Liver (tissue), 9 donors: ENCODE results near the gene RIPK1. TPM values are rescaled to one million over a fixed set of nuclear protein-coding genes. Genes with fewer than 3 reads are reported as not detected.

Experiments used
- DNase-seq: peaks from one replicate; pipeline ENCODE4 v3.0.0-alpha.2; 2017; ENCODE audit warnings: low spot score
- H3K27ac ChIP-seq, 2 donors: one replicate each; pipeline ENCODE4 v1.7.0; 2013; ENCODE audit warnings: inconsistent platforms in 2 of 2, low read length in 2 of 2, control low read depth in 1 of 2, low read depth in 1 of 2, mild to moderate bottlenecking in 1 of 2
- H3K27me3 ChIP-seq, 4 donors: one replicate each; pipeline versions ENCODE4 v1.6.1 to v1.7.0; 2013; ENCODE audit warnings: low read length in 3 of 4, inconsistent platforms in 1 of 4, mild to moderate bottlenecking in 1 of 4, moderate library complexity in 1 of 4; ENCODE audit not compliant: control insufficient read depth in 4 of 4, insufficient read depth in 4 of 4
- H3K36me3 ChIP-seq, 4 donors: one replicate each; pipeline versions ENCODE4 v1.6.1 to v1.7.0; 2013; ENCODE audit warnings: low read length in 3 of 4, mild to moderate bottlenecking in 3 of 4, low read depth in 1 of 4, moderate library complexity in 1 of 4; ENCODE audit not compliant: control insufficient read depth in 4 of 4, insufficient read depth in 3 of 4
- H3K4me1 ChIP-seq, 4 donors: one replicate each; pipeline versions ENCODE4 v1.6.1 to v1.7.0; 2013; ENCODE audit warnings: low read length in 3 of 4, mild to moderate bottlenecking in 3 of 4, moderate library complexity in 1 of 4; ENCODE audit not compliant: control insufficient read depth in 4 of 4, insufficient read depth in 4 of 4
- H3K4me3 ChIP-seq, 3 donors: one replicate each; pipeline versions ENCODE4 v1.6.1 to v1.7.0; 2013; ENCODE audit warnings: low read length in 3 of 3, control low read depth in 1 of 3, low read depth in 1 of 3, mild to moderate bottlenecking in 1 of 3
- H3K9ac ChIP-seq, 2 donors: one replicate each; pipeline ENCODE4 v1.7.0; 2013; ENCODE audit warnings: low read length in 2 of 2, mild to moderate bottlenecking in 2 of 2, moderate library complexity in 2 of 2, control low read depth in 1 of 2, low read depth in 1 of 2
- H3K9me3 ChIP-seq, 4 donors: one replicate each; pipeline versions ENCODE4 v1.6.1 to v1.7.0; 2013; ENCODE audit warnings: low read length in 3 of 4; ENCODE audit not compliant: control insufficient read depth in 4 of 4
- ATF3 ChIP-seq: IDR thresholded peaks from 2 replicates; pipeline ENCODE4 v1.6.1; 2016; ENCODE audit warnings: antibody characterized with exemption
- CTCF ChIP-seq: fragments of 150-350 bp; IDR thresholded peaks from 2 replicates; pipeline ENCODE4 v1.5.1; 2017; ENCODE audit warnings: improper control_type of control experiment, low read depth, low read length; ENCODE audit not compliant: missing input control
- EGR1 ChIP-seq, 2 donors: IDR thresholded peaks; 2 replicates each; pipeline ENCODE4 v1.6.1; 2016 to 2018; ENCODE audit warnings: antibody characterized with exemption in 2 of 2, low read depth in 2 of 2
- FOXA1 ChIP-seq: IDR thresholded peaks from 2 replicates; pipeline ENCODE4 v1.6.1; 2016; ENCODE audit warnings: antibody characterized with exemption
- HNF4G ChIP-seq: IDR thresholded peaks from 2 replicates; pipeline ENCODE4 v1.6.1; 2016; ENCODE audit warnings: antibody characterized with exemption
- JUND ChIP-seq, 2 donors: IDR thresholded peaks; 2 replicates each; pipeline ENCODE4 v1.6.1; 2016; ENCODE audit warnings: antibody characterized with exemption in 2 of 2
- MAX ChIP-seq: IDR thresholded peaks from 2 replicates; pipeline ENCODE4 v1.6.1; 2016; ENCODE audit warnings: antibody characterized with exemption
- NR2F2 ChIP-seq: IDR thresholded peaks from 2 replicates; pipeline ENCODE4 v1.6.1; 2016; ENCODE audit warnings: antibody characterized with exemption
- RAD21 ChIP-seq, 2 donors: IDR thresholded peaks; 2 replicates each; pipeline ENCODE4 v1.6.1; 2016; ENCODE audit warnings: antibody characterized with exemption in 2 of 2, mild to moderate bottlenecking in 2 of 2
- REST ChIP-seq: IDR thresholded peaks from 2 replicates; pipeline ENCODE4 v1.6.1; 2016; ENCODE audit warnings: antibody characterized with exemption, mild to moderate bottlenecking
- RXRA ChIP-seq, 2 donors: IDR thresholded peaks; 2 replicates each; pipeline ENCODE4 v1.6.1; 2017 to 2018; ENCODE audit warnings: antibody characterized with exemption in 2 of 2, mild to moderate bottlenecking in 1 of 2
- SP1 ChIP-seq: IDR thresholded peaks from 2 replicates; pipeline ENCODE4 v1.6.1; 2018; ENCODE audit warnings: antibody characterized with exemption, mild to moderate bottlenecking
- YY1 ChIP-seq: IDR thresholded peaks from 2 replicates; pipeline ENCODE4 v1.6.1; 2016; ENCODE audit warnings: antibody characterized with exemption, mild to moderate bottlenecking
- ZBTB33 ChIP-seq: IDR thresholded peaks from 2 replicates; pipeline ENCODE4 v1.6.1; 2016; ENCODE audit warnings: antibody characterized with exemption
- WGBS: extraction: QIAGEN DNeasy Blood & Tissue Kit; methylation state at CpG from one replicate; pipeline ENCODE4 v1.1.7; 2013; 5-methylcytosine and 5-hydroxymethylcytosine counted together
- polyA plus RNA-seq, 2 donors: library from polyadenylated mRNA; stranded (reverse) in 1 of 2; unstranded in 1 of 2; fragments of 200-250 nt in 1 of 2; fragments of >200 nt in 1 of 2; fragmentation: Nextera tagmentation in 1 of 2; extraction: Ambion mirVana in 1 of 2; gene quantifications; one replicate each; pipeline versions ENCODE4 v1.2.1 to v1.2.3, GENCODE V29; 2013 to 2015
- total RNA-seq, 2 donors: library from RNA; depleted of rRNA; stranded (reverse); fragments of >200 nt; gene quantifications; one replicate each; pipeline ENCODE4 v1.2.3, GENCODE V29; 2014
- donor health status: healthy.
- donor health status: healthy.
- donor health status: healthy.
- donor health status: healthy.
- donor health status: healthy.

Gene RIPK1
- total and polyA plus RNA-seq, 4 donors: 6.7 to 27.2 (median 13.3) TPM

- no peak for DNase-seq
- TF ChIP-seq NR2F2 (no peak), JUND (IDR thresholded peaks at IDR 0.05) (no peak), CTCF (no peak), RXRA (IDR thresholded peaks at IDR 0.05) (no peak), FOXA1 (no peak), REST (no peak)
- H3K27ac ChIP-seq: no peak overlapping the region
- no peaks in the 10 kb centered on the region for H3K27me3 ChIP-seq
- H3K4me3 ChIP-seq: no peak overlapping the region
- no peaks in the 10 kb centered on the region for H3K9me3 ChIP-seq
- 92% methylated on average over 2 of the region's 2 CpGs for WGBS
- H3K9ac ChIP-seq: no peak overlapping the region
- H3K4me1 ChIP-seq: peaks cover 4 to 47% (median 29%) of the 10 kb centered on the region in 4 donors
- H3K36me3 ChIP-seq: peaks cover 0 to 4% (median 0%) of the 10 kb centered on the region in 4 donors
These were observed 3.3 kb downstream of the RIPK1 start for GRCh38 chr6:3071568-3071967.

- no peaks in the 10 kb centered on the region for H3K27me3 ChIP-seq
- no peak overlapping the region for H3K27ac ChIP-seq
- H3K4me3 ChIP-seq: no peak overlapping the region
- TF ChIP-seq NR2F2 (no peak), ATF3 (no peak), HNF4G (no peak), RAD21 (IDR thresholded peaks at IDR 0.05) (no peak), CTCF (no peak), MAX (no peak), REST (no peak), EGR1 (IDR thresholded peaks at IDR 0.05; ENCODE audit: low read depth in 2 of 2) (no peak), YY1 (no peak), SP1 (no peak), RXRA (IDR thresholded peaks at IDR 0.05) (no peak), ZBTB33 (no peak), FOXA1 (no peak), JUND (IDR thresholded peaks at IDR 0.05) (no peak)
- H3K9me3 ChIP-seq: no peaks in the 10 kb centered on the region
- H3K36me3 ChIP-seq: peaks cover 0 to 14% (median 9%) of the 10 kb centered on the region in 4 donors
- peaks cover 4 to 44% (median 27%) of the 10 kb centered on the region in 4 donors for H3K4me1 ChIP-seq
- WGBS: 82% methylated on average over 7 of the region's 7 CpGs
- no peak overlapping the region for H3K9ac ChIP-seq
- DNase-seq: no peak
These were observed 4.5 kb downstream of the RIPK1 start for GRCh38 chr6:3072798-3073197.
